GM19438 (cell line): ENCODE results near the gene IL1B.
"Not testable (repeated sequence)": the region's sequence is repeated elsewhere in the genome, so short reads cannot be mapped to it uniquely, and the experiment has no call there.

ENCODE experiments used
- ATAC-seq: cut with Tn5 transposase; IDR thresholded peaks from one replicate; pipeline ENCODE4 v1.9.1; 2021; ENCODE audit warnings: low read depth; ENCODE audit not compliant: unreplicated experiment

IL1B gene

DNA sequence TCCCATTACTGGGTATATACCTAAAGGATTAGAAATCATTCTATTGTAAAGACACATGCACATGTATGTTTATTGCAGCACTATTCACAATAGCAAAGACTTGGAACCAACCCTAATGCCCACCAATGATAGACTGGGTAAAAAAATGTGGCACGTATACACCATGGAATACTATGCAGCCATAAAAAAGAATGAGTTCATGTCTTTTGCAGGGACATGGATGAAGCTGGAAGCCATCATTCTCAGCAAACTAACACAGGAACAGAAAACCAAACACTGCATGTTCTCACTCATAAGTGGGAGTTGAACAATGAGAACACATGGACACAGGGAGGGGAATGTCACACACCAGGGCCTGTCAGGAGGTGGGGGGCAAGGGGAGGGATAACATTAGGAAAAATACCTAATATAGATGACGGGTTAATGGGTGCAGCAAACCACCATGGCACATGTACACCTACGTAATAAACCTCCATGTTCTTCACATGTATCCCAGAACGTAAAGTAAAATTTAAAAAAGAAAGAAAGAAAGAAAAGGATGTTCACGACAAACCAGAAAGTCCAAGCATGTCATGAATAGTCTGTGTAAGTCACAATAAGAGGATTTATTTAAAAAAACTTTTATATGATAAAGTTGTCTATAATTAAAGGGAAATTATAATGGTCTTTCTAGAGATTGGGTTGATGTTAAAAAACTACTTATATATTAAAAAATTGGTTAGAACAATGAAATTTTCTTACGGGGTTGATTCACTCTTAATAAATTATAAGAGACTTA is 23.0 kb upstream of the IL1B start:
- ATAC-seq: not testable (repeated sequence)

DNA sequence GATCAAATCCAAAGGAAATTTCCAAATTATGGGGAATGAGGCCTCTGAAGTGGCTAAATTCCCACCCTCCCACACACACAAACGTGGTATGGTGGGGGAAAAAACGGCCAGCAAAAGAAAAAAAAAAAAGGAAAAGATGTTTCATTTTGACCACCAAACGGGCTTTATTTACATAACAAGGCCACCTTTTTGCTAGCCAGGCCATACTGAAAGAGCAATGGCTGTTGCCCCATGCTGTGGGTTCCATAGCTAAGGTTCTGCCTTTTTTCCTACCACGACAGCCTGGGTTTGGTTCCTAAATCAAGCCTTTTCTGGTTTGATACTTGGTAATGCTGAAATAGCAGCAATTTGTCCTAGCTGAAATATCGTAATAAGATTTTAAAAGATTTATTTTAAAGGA is 14.0 kb upstream of the IL1B start:
- no peak for ATAC-seq

DNA sequence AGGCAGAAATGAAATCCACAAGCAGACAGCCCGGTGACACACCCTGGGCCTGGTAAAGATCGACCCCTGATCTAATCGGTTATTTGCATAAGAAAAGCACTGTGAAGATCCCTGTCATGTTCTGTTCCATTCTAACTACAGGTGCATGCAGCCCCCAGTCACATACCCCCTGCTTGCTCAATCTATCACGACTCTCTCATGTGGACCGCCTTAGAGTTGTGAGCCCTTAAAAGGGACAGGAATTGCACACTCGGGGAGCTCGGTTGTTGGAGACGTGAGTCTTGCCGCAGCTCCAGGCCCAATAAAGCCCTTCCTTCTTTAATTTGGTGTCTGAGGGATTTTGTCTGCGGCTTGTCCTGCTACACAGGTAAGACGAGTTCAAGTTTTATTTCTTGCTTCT is 13.4 kb upstream of the IL1B start:
- ATAC-seq: no peak

DNA sequence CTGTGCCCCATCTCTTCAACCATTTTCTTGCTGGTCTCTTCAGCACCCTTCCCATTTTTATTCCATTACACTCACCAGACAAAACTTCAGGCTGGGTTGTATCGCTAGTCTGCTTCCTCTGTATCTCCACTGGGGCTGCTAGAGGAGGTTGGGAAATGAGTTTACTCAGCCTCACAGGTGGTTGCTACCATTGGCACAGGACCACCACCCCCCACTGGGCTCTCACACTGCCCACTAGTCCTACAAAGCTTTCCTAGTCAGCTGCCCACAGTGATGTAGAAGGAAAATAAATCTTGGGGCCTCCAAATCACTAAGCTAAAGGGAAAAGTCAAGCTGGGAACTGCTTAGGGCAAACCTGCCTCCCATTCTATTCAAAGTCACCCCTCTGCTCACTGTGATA is 12.3 kb upstream of the IL1B start:
- ATAC-seq: no peak

DNA sequence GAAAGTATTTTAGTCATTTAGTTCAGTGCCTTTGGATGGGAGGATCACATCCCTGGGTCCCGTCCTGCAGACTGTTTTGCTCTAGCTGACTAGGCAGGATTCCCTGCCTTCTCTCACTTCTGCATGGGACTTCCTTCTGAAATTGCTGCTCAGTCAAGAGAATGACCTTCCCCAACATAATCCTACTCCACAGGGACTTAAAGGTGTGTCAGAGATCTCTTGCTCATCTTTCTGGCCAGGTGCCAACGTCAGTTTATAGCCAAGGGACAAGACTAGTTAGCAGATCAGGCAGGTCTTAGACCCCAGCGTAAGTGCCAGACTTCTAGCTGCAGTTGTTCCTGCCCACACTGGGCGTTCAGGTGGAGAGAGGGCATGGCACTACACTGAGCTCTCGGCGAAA is 9.5 kb upstream of the IL1B start:
- ATAC-seq: no peak

DNA sequence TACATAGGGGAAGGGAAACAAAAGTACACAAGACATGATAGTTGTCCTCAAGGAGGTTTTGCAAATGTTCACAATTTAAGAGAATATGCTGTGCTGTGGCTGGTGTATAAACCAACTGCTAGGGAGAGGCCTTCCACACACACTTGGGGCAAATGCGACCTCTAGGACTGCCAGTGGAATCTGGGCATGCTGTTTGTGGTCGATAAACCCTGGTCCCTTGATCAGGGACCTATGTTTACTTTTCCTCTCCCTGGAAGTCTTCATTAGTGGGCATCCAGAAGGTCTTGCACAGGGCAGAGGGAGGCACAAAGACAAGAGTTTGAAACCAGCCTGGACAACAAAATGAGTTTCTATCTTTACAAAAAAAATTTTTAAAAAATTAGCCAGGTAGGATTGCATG is 7.3 kb upstream of the IL1B start:
- no peak for ATAC-seq

DNA sequence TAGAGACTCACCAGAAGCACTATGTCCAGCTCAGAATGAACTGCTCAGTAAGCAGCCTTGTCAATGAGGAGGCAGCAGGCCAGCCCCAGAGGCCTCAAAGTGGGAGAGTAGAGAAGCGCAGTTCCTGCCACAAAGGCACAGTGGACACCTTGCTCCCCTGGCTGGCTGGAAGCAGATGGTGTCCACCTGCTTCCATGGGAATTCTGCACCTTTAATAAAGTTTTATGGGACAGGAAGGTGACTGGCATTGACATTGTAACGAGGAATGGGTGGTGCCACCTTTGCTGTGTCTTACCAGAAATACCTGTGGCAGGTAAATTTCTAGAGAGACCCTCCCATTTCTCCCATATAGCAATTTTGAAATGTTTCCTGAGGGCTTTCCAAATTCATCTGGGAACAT is 6.7 kb upstream of the IL1B start:
- ATAC-seq: no peak

DNA sequence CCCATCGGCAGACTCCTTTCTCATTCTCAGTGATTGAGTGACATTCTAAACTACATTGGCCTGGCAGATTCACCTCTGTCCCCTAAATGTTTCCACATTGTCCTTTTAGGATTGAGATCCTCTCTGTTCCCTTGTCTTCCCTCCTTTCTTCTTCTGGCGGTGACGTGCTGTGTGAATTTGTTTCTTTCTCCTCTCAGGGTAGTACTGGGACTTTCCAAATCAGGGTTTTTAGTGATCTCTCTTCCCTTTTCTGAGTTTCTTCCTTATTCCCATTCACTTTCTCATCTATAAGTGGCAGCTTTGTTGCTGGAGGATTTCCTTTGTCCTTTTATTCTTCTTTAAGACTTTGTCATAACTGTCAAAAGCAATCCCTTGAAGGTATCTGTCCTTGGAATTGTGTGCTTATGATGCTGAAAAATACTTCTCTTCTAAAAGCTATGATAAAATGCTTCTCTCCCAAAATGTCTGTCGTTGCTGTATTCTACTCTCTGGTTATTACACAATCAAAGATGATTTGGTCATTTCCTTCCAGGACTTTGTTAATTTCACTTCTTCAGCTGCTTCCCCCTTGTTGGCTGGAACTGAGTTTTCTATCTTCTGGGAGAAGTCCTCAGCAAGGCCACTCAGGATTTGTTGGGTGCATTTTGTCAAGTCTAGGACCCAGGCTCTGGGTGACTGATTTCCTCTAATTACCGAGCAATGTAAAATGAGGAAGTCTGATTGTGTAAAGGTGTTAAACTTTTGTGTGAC is 4.9 kb upstream of the IL1B start:
- ATAC-seq: no peak

DNA sequence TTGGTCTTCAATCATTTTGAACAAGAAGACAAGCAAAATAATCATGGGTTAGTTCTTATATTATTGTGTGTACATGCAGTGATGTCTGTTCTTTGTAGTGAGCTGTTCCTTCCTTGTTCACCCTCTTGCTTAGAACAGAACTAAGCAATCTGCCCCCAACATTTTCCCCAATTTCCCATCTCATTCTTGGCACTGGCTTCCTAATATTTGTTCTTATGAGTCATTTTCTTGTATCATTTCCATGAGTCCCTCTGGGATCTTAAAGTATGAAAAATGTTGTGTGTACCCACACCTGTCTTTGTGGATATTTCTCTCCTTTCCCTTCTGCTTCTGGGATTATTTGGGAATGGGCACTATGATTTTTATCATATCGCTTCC is 3.5 kb upstream of the IL1B start:
- ATAC-seq: no peak

DNA sequence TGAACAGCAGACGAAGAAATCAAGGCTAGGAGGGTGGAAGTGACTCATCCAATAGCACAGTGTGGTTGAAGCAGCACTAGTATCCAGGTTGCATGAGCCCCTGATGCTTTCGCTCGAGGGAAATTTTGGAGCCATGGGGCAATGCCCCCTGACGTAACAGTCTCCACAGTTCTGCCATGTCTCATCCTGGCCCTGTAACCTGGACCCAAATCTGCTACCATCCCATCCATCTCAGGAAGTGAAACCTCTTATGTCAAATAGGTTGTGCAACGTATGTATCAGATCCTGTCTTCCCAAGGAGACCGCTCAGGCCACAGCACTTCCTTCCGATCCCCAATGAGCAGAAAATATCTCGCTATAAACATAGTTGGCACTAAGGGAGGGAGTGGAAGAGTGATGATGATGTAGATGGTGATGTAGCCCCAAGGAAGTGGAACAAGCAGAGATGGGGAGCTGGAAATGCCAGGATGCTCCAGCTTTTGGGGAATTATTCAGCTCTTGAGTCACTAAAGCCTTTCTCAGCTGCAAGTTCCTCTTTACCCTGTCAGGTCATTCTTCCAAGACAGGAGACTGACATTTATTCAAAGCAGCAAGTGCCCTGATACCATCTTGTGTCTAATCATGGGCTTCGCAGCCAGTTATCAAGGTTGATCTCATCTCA is 3.0 kb upstream of the IL1B start:
- ATAC-seq: no peak

DNA sequence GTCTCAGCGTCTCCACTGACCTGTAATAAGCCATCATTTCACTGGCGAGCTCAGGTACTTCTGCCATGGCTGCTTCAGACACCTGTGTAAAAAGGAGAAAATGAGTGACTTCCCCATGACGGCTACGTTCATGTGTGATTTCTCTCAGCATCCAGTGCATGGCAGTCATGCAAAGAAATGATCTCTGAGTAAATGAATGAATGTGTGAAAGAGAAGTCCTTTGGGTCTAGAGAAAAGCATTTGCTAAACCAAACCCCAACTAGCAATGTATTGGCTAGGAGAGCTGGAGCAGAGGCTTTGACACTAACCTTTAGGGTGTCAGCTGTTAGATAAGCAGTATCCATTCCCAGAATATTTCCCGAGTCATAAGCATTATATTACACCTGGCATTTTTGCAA is 417 bp downstream of the IL1B start:
- ATAC-seq: no peak

DNA sequence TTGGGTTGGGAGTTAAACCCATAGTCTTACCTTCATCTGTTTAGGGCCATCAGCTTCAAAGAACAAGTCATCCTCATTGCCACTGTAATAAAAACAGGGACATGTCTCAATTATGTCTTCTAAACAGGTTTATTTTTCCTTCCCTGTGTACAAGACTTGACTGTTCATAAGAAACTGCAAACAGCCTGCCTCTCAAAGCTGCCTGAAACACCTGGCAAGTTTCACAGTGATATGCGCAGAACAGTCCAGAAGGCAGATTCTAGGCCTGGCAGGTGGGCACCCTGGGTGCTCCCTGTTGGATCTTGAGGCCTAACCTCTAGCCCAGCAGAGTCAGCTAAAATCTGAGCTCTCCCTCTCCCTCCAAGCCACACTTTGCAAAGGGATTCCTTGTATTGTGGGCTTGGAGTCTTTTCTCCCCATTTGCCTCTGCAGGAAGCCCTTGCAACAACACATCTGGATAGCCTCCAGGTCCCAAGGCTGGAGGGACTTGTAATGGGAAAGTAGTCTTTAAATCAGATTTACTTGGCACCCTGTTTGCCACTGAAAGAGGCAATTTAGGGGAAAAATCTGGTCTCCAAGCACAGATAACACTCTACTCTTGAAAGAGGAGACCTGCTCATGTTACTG is 930 bp downstream of the IL1B start:
- no peak for ATAC-seq

DNA sequence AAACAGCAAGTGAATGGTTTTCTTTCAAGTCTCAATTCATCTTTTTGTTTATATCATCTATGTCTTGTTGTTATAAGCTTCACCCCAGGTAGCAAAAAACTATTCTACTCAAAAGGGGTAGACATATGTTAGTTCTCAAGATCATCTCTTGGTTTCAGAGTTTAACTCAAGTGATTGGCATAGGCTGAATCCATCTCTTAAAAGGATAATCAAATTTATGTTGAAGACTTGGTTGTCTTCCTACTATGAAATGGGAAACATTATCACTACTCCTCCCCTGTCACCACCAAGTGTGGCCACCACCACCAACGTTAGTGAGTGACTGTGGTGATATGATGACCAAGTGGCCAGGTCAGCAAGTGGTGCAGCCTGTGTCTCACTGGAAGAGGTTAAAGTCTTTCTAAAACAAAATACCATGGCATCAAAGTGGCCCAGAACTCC is 1.5 kb downstream of the IL1B start:
- ATAC-seq: no peak

DNA sequence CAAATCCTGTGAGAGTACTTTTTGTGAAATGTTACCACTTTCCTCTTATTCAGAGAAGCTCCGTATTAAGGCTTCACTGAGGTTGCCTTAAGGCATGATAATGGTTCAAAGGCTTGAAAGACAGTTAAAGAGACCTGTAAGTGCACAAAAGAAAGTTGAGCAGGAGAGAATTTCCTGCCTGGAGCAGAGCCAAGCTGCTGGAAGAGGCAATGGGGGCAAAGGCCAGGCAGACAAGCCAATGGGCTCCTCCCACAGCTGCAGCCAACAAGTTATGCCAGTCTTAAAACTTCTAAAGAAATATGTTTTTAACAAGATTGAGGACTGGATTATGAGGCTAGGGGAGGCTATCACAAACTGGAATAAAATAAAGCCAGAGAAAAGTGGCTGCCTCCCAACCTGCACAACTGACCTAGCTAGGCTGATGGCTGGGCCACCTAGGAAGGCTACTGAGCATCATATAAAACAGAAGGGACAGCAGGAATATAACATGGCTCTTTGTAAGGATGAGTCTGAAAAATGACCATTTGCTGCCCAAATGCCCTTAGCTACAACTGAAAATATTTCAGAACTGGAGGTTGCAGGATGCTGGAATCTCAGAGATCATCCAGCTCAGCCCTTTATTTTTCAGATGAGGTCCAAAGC is 2.1 kb downstream of the IL1B start:
- ATAC-seq: no peak

DNA sequence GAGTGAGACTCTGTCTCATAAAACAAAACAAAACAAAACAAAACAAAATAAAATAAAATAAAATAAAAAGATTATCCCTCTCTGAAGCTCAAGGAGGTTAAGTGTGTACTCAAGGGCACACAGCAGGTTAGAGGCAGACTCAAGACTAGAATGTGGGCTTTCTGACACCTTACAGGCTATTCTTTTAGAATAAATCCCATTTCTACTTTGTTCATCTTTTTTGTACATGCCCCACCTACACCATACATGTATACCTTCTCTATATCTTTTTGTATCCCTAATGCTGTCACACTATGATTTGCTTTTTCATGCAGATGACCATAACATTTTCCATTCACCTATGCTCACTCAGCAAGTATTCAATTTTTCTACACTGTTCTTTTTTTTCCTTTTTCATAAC is 2.6 kb downstream of the IL1B start:
- ATAC-seq: no peak

DNA sequence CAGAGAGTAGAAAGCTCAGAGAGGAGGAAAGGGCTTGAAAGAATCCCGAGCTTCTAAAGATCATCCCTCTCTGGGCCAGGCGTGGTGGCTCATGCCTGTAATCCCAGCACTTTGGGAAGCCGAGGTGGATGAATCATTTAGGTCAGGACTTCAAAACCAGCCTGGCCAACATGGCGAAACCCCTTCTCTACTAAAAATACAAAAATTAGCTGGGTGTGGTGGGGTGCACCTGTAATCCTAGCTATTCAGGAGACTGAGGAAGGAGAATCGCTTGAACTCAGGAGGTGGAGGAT is 3.0 kb downstream of the IL1B start:
- ATAC-seq: not testable (repeated sequence)

DNA sequence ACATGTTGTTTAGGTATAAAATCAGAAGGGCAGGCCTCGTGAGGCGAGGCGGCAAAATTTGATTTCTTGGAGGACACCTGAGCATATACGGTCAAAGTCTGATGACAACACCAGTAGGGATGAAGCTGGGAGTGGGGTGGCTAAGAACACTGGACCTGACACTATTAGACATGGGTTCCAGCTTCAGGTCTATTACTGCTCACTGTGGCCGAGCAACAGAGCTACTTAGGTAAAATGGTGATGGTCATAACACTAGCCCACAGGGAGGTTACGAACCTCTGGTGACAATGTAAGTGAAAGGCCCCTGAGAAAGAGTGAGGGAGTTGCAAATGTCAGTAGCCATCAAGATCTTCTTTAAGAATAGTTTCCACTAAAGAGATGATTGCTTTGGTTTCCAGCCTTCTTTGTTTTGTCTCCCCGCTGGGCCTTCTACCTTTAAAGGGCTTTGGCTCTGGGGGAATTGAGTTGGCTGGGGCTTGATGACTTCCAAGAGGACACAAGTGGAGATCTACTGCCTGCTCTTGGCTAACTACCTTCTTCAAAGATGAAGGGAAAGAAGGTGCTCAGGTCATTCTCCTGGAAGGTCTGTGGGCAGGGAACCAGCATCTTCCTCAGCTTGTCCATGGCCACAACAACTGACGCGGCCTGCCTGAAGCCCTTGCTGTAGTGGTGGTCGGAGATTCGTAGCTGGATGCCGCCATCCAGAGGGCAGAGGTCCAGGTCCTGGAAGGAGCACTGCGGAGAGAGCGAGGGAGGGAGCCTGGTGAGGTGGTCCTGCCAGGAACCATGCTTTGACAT is 3.5 kb downstream of the IL1B start:
- no peak for ATAC-seq

DNA sequence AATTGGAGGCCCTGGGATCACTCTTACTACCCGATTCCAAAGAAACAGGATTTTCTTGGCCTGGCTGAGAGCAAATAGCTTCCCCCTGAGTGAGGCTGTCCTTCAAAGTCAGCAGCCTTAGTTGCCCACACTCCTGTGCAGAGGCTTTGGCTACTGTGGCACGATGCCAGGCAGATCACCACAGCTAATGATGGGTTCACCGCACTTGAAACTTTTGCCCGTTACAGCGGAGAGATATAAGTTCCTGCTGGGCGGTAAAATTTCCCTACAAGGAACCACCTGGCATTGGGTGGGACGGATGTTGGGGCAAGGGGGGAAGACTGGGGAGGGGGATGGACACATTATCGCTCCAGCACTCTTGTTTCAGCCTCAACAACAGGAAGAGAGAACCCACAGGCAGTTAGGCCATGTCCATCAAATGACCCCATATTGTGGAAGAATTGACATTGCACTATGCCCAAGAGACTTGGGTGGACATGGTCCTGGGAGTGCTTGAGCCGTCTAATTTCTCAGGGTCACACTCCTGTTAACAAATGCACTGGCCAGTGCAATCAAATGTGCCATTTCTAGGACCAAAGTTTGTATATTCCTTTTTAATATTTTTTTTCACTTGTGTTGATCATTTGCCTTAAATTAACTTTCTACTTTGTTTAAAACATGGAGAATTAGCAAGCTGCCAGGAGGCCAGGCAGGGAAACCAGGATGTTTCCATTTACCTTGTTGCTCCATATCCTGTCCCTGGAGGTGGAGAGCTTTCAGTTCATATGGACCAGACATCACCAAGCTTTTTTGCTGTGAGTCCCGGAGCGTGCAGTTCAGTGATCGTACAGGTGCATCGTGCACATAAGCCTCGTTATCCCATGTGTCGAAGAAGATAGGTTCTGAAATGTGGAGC is 4.4 kb downstream of the IL1B start:
- ATAC-seq: no peak

DNA sequence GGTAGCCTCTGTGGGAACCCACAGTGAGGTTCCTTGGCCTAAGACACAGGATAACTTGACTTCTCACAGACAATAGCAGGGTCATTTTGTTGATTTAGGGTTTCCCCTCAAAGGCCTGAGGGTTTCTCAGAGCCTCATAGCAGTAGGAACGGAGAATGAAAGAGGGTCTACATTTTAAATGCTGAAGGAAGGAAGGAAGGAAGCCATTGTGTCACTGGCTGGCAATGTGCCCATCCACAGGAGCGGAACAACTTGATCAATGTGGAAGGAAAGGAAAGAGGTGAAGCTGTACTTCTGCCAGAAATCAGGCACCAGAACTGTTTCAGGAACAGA is 5.1 kb downstream of the IL1B start:
- ATAC-seq: no peak
